Renal cortex interstitium (tissue), 15 donors: ENCODE measurements around the gene TMEM176A. TPM values are rescaled to one million over a fixed set of nuclear protein-coding genes. Genes with fewer than 3 reads are reported as not detected.
"Not testable (repeated sequence)": the region's sequence is repeated elsewhere in the genome, so short reads cannot be mapped to it uniquely, and the experiment has no call there.

Experiments used
- DNase-seq, 11 donors: peaks; one replicate each; pipeline ENCODE4 v3.0.0-alpha.2; 2013; ENCODE audit warnings: low read depth in 9 of 11, low spot score in 4 of 11; ENCODE audit errors: extremely low read depth in 1 of 11
- long read RNA-seq, 16 experiments: transcript quantifications; one replicate each; lab custom pipeline, GENCODE V29; 2026
- polyA plus RNA-seq, 3 donors: library from polyadenylated mRNA; unstranded; fragments of 120-200 nt; gene quantifications; one replicate each; pipeline ENCODE4 v1.2.1, GENCODE V29; 2013; ENCODE audit not compliant: insufficient read length in 3 of 3

Gene TMEM176A
- polyA plus RNA-seq = 10 to 100 TPM; 76.3 to 96.6 (median 84.6) TPM
- long read RNA-seq, donor 1, transcript TMEM176A-201 (7 exons, 1,261 nt) = major isoform, 12 of 86 reads
- long read RNA-seq, donor 1, transcript TMEM176A-210 (7 exons, 1,530 nt) = major isoform, 12 of 86 reads
- long read RNA-seq, donor 1, partial matches to known transcripts = 60 of 86 reads
- long read RNA-seq, donor 1, other reads (novel, unspliced or antisense) = 0 of 86 reads
- long read RNA-seq, donor 2, transcript TMEM176A-201 (7 exons, 1,261 nt) = minor isoform, 9 of 81 reads
- long read RNA-seq, donor 2, transcript TMEM176A-210 (7 exons, 1,530 nt) = major isoform, 12 of 81 reads
- long read RNA-seq, donor 2, partial matches to known transcripts = 57 of 81 reads
- long read RNA-seq, donor 2, other reads (novel, unspliced or antisense) = 0 of 81 reads
- long read RNA-seq, donor 3, transcript TMEM176A-201 (7 exons, 1,261 nt) = major isoform, 32 of 149 reads
- long read RNA-seq, donor 3, transcript TMEM176A-210 (7 exons, 1,530 nt) = minor isoform, 18 of 149 reads
- long read RNA-seq, donor 3, partial matches to known transcripts = 96 of 149 reads
- long read RNA-seq, donor 3, other reads (novel, unspliced or antisense) = 0 of 149 reads
- long read RNA-seq, donor 4, transcript TMEM176A-201 (7 exons, 1,261 nt) = major isoform, 10 of 74 reads
- long read RNA-seq, donor 4, transcript TMEM176A-210 (7 exons, 1,530 nt) = major isoform, 10 of 74 reads
- long read RNA-seq, donor 4, partial matches to known transcripts = 51 of 74 reads
- long read RNA-seq, donor 4, other reads (novel, unspliced or antisense) = 0 of 74 reads
- long read RNA-seq, donor 5 = 0 reads
- long read RNA-seq, donor 6, transcript TMEM176A-201 (7 exons, 1,261 nt) = major isoform, 23 of 114 reads
- long read RNA-seq, donor 6, transcript TMEM176A-210 (7 exons, 1,530 nt) = minor isoform, 16 of 114 reads
- long read RNA-seq, donor 6, partial matches to known transcripts = 72 of 114 reads
- long read RNA-seq, donor 6, other reads (novel, unspliced or antisense) = 0 of 114 reads
- long read RNA-seq, donor 7, transcript TMEM176A-201 (7 exons, 1,261 nt) = minor isoform, 9 of 91 reads
- long read RNA-seq, donor 7, transcript TMEM176A-210 (7 exons, 1,530 nt) = major isoform, 16 of 91 reads
- long read RNA-seq, donor 7, partial matches to known transcripts = 63 of 91 reads
- long read RNA-seq, donor 7, other reads (novel, unspliced or antisense) = 0 of 91 reads
- long read RNA-seq, donor 8 = 0 reads
- long read RNA-seq, donor 9, transcript TMEM176A-210 (7 exons, 1,530 nt) = major isoform, 11 of 58 reads
- long read RNA-seq, donor 9, transcript TMEM176A-201 (7 exons, 1,261 nt) = minor isoform, 8 of 58 reads
- long read RNA-seq, donor 9, partial matches to known transcripts = 38 of 58 reads
- long read RNA-seq, donor 9, other reads (novel, unspliced or antisense) = 0 of 58 reads
- long read RNA-seq, donor 10, transcript TMEM176A-210 (7 exons, 1,530 nt) = minor isoform, 17 of 201 reads
- long read RNA-seq, donor 10, transcript TMEM176A-201 (7 exons, 1,261 nt) = major isoform, 30 of 201 reads
- long read RNA-seq, donor 10, partial matches to known transcripts = 141 of 201 reads
- long read RNA-seq, donor 10, other reads (novel, unspliced or antisense) = 5 of 201 reads
- long read RNA-seq, donor 11, transcript TMEM176A-210 (7 exons, 1,530 nt) = minor isoform, 11 of 75 reads
- long read RNA-seq, donor 11, transcript TMEM176A-201 (7 exons, 1,261 nt) = major isoform, 15 of 75 reads
- long read RNA-seq, donor 11, partial matches to known transcripts = 46 of 75 reads
- long read RNA-seq, donor 11, other reads (novel, unspliced or antisense) = 0 of 75 reads
- long read RNA-seq, donor 12, transcript TMEM176A-201 (7 exons, 1,261 nt) = major isoform, 6 of 44 reads
- long read RNA-seq, donor 12, partial matches to known transcripts = 33 of 44 reads
- long read RNA-seq, donor 12, other reads (novel, unspliced or antisense) = 0 of 44 reads
- long read RNA-seq, donor 13 = 0 reads
- long read RNA-seq, donor 14, transcript TMEM176A-201 (7 exons, 1,261 nt) = minor isoform, 8 of 54 reads
- long read RNA-seq, donor 14, transcript TMEM176A-210 (7 exons, 1,530 nt) = major isoform, 9 of 54 reads
- long read RNA-seq, donor 14, partial matches to known transcripts = 34 of 54 reads
- long read RNA-seq, donor 14, other reads (novel, unspliced or antisense) = 0 of 54 reads
- long read RNA-seq, donor 15, transcript TMEM176A-201 (7 exons, 1,261 nt) = minor isoform, 5 of 53 reads
- long read RNA-seq, donor 15, transcript TMEM176A-210 (7 exons, 1,530 nt) = major isoform, 10 of 53 reads
- long read RNA-seq, donor 15, partial matches to known transcripts = 37 of 53 reads
- long read RNA-seq, donor 15, other reads (novel, unspliced or antisense) = 0 of 53 reads
- long read RNA-seq, donor 16, transcript TMEM176A-201 (7 exons, 1,261 nt) = major isoform, 48 of 721 reads
- long read RNA-seq, donor 16, transcript TMEM176A-210 (7 exons, 1,530 nt) = minor isoform, 25 of 721 reads
- long read RNA-seq, donor 16, partial matches to known transcripts = 470 of 721 reads
- long read RNA-seq, donor 16, other reads (novel, unspliced or antisense) = 177 of 721 reads

DNA sequence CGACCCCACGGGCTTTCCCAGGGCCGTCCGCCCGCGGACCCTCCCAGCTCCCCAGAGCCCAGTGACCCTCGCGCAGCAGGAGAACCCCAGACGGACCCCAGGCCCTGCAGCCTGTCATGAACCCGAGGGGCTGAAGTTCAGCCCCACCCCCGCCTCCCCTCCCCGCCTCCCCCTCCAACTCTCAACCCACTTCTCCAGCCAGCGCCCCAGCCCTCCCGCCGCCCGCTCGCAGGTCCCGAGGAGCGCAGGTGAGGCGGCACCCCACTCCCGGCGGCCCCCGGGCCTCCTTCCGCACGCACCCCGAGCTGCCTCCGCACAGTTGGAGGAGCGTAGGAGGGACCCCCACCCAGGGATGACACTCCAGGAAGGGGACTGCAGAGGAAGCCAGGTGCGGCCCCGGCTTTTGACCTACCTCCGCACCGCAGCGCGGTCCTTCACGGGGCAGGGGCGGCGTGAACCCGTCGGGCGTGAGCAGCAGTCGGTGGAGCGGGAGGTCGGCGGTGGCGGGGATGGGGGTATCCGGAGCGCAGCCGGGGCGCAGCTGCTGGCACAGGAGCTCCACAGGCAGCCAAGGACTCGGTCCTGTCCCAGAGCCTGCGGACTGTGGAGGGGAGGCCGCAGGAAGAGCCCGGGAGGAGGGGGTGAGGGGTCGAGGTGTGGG, at the start of gene TMEM176A:
Gene TMEM176A, plus strand, starts transcription at position 189 of the 661 bp plus-strand sequence. CDS start 782 bp downstream, outside the sequence.
- DNase-seq = no peak

DNA sequence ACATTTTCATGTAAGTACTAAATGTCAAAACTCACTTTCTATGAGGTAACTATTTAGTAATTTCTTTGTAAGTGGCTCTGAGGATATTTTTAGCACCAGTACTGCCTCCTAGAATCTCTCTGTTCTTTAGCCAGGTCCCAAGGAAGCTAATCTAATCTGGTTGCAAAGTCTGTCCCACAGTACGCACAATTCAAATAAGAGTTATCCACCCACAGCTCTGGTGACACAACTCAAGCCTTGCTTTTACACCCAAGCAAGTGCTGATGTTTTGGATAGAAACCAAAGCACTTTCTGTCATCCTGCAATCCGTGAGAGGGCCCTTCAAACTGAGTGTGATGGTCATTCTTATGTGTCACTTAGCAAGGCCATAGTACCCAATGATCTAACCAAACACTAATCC, 48.9 kb upstream of the TMEM176A start:
- DNase-seq = no peak

DNA sequence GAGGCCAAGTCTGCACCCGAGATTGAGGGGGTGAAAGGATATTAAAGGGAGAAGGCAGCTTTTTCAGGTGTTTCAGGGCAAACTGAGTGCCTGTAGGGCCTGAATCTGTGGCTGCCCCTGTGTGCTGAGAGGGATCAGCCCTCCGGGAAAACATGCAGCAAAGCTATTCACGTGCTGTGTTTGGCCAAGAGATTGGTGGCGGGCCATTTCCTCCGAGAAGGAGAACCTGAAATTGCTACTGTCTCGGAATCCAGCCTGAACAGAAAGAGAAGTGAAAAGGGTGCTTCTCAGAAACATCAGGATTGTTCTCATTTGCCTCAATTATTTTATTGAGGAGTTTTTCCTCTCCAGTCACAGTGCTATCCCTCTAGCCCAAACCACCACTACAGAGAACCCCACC, 47.3 kb upstream of the TMEM176A start:
- no peak for DNase-seq

- DNase-seq = peak in 2 of 11 donors; percentile 15 to 18
Observed at GRCh38 chr7:150753826-150754603, 46.6 kb upstream of the TMEM176A start.

- no peak for DNase-seq
Observed at GRCh38 chr7:150754951-150755350, 45.6 kb upstream of the TMEM176A start.

GRCh38 chr7:150755473-150756099, 45.0 kb upstream of the TMEM176A start:
- no peak for DNase-seq

GRCh38 chr7:150756166-150756565, 44.4 kb upstream of the TMEM176A start:
- DNase-seq = no peak

DNA sequence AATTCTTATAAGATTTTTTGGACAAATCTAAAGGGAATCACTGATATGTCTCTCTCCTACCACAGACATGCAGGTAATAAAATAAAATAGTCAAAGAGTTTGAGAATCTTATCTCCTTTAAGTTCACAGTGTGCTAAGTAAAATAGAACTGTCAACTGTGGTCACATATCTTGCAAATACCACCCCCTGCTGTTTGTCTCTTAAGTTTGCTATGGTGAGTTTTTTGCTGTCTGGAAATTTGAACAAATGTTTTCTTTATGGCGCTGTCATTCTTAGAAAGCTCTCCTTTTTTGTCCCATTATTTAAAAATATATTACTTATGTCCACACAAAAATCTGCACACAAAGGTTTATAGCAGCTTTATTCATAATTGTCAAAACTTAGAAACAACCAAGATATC, 43.7 kb upstream of the TMEM176A start:
- DNase-seq = no peak

DNA sequence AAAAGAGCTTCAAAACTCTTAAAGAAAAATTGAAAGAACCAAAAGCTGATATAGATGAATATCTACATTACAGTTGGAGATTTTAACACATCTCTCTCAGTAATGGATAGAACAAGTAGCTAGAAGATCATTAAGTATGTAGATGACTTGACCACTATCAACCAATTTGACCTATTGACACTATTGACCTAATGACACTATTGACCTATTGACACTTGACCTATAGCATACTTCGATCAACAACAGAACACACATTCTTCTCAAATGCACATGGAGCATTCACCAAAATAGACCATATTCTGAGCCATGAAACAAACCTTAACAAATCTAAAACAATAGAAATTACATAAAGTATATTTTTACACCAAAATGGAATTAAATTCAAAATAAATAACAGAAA, 41.1 kb upstream of the TMEM176A start:
- no peak for DNase-seq

DNA sequence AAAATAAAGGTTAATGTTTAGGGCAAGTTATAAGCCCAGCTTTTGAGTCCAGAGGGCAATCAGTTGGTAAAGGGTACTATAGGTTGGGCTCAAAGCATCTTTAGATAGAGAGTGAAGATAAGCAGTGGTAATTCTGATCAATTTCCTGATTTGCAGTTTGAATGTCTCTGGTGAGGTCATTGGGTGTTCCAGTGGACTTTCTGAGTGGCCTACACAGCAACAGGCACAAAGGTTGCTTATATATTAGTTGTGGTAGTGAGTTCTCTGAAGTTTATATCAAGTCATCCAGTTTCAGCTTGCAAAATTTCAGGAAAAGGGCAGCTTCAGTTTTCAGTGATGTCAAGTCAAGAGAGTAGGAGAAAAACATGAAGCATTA, 34.2 kb upstream of the TMEM176A start:
- DNase-seq = no peak

- DNase-seq = no peak
Observed at GRCh38 chr7:150769768-150770167, 30.8 kb upstream of the TMEM176A start.

DNA sequence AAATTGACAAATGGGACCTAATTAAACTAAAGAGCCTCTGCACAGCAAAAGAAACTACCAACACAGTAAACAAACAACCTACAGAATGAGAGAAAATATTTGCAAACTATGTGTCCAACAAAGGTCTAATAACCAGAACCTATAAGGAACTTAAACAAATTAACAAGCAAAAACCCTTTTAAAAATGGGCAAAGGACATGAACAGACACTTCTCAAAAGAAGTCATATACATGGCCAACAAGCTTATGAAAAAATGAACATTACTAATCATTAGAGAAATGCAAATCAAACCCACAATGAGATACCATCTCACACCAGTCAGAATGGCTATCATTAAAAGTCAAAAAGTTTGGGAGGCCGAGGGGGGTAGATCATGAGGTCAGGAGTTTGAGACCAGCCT, 26.4 kb upstream of the TMEM176A start:
- DNase-seq = not testable (repeated sequence)

- DNase-seq = no peak
Observed at GRCh38 chr7:150778014-150778737, 22.4 kb upstream of the TMEM176A start.

DNA sequence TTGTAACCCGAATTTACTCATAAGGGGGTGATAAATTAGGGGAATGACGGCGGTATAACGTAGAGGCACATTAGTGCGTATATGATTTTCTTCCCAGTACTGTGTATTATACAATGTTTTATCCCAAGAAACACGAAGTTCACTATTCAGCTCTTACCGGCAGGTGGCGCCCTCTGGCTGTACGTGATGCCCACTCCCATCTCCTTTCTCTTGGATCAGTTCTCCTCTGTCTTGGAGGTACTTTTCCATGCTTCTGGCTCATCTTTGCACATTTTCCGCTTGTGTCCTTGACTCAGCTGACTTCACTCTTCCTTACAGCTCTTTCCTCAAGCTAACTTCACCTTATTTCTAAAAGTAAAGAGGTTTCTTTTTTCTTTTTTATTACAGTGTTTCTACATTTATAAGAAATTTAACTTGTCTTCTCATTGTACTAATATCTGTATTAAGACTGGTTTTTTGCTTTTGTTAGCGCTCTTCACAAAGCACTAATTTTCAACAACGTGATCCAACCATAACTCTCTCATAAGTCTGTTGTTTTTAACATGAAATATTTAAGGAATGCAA, 21.7 kb upstream of the TMEM176A start:
- DNase-seq = peak; percentile 49 to 77 (median 65)
